ENCODE measurements around the gene UCK1. TPM values are rescaled to one million over a fixed set of nuclear protein-coding genes. Genes with fewer than 3 reads are reported as not detected.

Gene UCK1
- total and polyA plus RNA-seq, 2 of the 8 experiments (the other 6 are each of a cell fraction or from before 2014, with no cell fraction given): 35.1 to 42.0 TPM

DNA sequence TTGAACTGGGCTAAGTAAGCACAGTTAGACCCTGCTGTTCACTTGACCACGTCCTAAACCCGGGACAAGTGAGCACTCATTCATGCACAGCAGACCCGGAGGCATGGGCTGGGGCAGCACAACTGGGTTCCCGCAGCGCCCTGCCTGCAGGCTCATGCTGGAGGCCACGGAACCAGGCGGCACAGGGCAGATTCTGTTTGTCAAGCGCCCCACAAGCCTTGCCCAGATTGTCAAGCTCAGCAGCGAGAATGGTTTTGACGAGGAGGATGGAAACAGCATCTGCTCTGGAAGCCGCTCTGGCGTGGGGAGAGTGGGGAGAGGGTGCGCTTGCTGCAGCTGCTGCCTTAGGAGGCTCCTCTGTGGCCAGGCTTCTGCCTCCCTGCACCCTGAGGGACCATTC lies 47.0 kb upstream of the UCK1 start:
- H4K20me1 ChIP-seq (replicated peaks in 1 of 2; ENCODE audit: control insufficient read depth in 1 of 2, insufficient read depth in 2 of 2, low read length in 2 of 2): peaks cover 0 to 7% of the 10 kb centered on the region in 2 experiments
- no peak overlapping the region for H4K91ac ChIP-seq (replicated peaks; ENCODE audit: insufficient read length, low read length)
- 0 out of 2 replicates have a peak overlapping the region, but pooled peaks have one; percentile 35 for H2BK5ac ChIP-seq (ENCODE audit: low read depth, low read length)
- no peaks in the 10 kb centered on the region for H3K79me2 ChIP-seq (ENCODE audit: control insufficient read depth in 1 of 2, insufficient read depth in 2 of 2, low read length in 2 of 2)
- no peak overlapping the region for H2AK5ac ChIP-seq (ENCODE audit: low read depth, low read length)
- H3K23me2 ChIP-seq (ENCODE audit: low read depth, low read length): no peaks in the 10 kb centered on the region
- ChIA-PET POLR2A (ENCODE audit: partially characterized antibody) (no interaction called here), CTCF (ENCODE audit: partially characterized antibody) (interaction anchor here (0.8 to 2.7 kb wide), 8 partner anchors 11 to 177 kb away, joined by 3 to 10 read pairs (median 3); no protein-coding TSS in a partner anchor)
- 95% methylated on average over 13 of the region's 13 CpGs; no CpG with 5 or more reads in 1 of the 2 experiments for WGBS, 2 experiments (ENCODE audit: extremely low coverage in 1 of 2, insufficient coverage in 1 of 2, insufficient read length in 1 of 2, insufficient replicate concordance in 2 of 2, low coverage in 1 of 2, low lambda C conversion rate in 2 of 2, missing lambda C conversion rate in 1 of 2)
- H3K36me3 ChIP-seq (ENCODE audit: control insufficient read depth in 2 of 4, insufficient read depth in 4 of 4, low read length in 3 of 4): peaks cover 0 to 6% (median 2%) of the 10 kb centered on the region in 4 experiments; a peak in 3 of 8 replicates
- no peak overlapping the region for H2BK20ac ChIP-seq (ENCODE audit: low read length)
- no peak overlapping the region for H3K18ac ChIP-seq (ENCODE audit: extremely low read depth, low read length)
- H2BK12ac ChIP-seq (ENCODE audit: low read depth, low read length): no peak overlapping the region
- H4K8ac ChIP-seq (ENCODE audit: extremely low read depth, insufficient read depth, low read length): no peak overlapping the region
- no peak overlapping the region for H2AFZ ChIP-seq (ENCODE audit: low read length)
- no peak overlapping the region for H3K4ac ChIP-seq (replicated peaks; ENCODE audit: insufficient read length, low read depth, low read length)
- no peak overlapping the region for H4K5ac ChIP-seq (ENCODE audit: insufficient read length, low read depth, low read length)
- no peak overlapping the region for H3K4me3 ChIP-seq (ENCODE audit: extremely low read depth in 1 of 4, insufficient read depth in 2 of 4, low read depth in 3 of 4, low read length in 4 of 4)
- H3K4me2 ChIP-seq (ENCODE audit: insufficient read depth in 1 of 2, low read depth in 2 of 2, low read length in 2 of 2): no peak overlapping the region
- no peak for DNase-seq (ENCODE audit: low read depth in 1 of 2, low spot score in 2 of 2)
- no peak overlapping the region for H3K27ac ChIP-seq (ENCODE audit: low read depth, low read length)
- H3K14ac ChIP-seq (ENCODE audit: insufficient read length): no peak overlapping the region
- TF ChIP-seq, protein P1, sequence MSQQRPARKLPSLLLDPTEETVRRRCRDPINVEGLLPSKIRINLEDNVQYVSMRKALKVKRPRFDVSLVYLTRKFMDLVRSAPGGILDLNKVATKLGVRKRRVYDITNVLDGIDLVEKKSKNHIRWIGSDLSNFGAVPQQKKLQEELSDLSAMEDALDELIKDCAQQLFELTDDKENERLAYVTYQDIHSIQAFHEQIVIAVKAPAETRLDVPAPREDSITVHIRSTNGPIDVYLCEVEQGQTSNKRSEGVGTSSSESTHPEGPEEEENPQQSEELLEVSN (IDR thresholded peaks at IDR 0.05): no peak
- TF ChIP-seq TCF12 (IDR thresholded peaks at IDR 0.05; ENCODE audit: low read depth, low read length): no peak
- no peak for TF ChIP-seq SRF (IDR thresholded peaks at IDR 0.05; ENCODE audit: low read depth, low read length)
- TF ChIP-seq GTF2F1 (IDR thresholded peaks at IDR 0.05; ENCODE audit: borderline replicate concordance, low read depth, low read length): no peak
- no peak for TF ChIP-seq RXRA (IDR thresholded peaks at IDR 0.05; ENCODE audit: insufficient read depth, low read depth, low read length)
- no peak for TF ChIP-seq EZH2 (IDR thresholded peaks at IDR 0.05; ENCODE audit: low read depth, low read length, severe bottlenecking)
- no peaks in the 10 kb centered on the region for H3K27me3 ChIP-seq (replicated peaks in 1 of 4; ENCODE audit: control insufficient read depth in 3 of 4, extremely low read depth in 1 of 4, insufficient read depth in 3 of 4, low read length in 3 of 4)
- H3K4me1 ChIP-seq (replicated peaks in 1 of 4; ENCODE audit: control insufficient read depth in 3 of 4, insufficient read depth in 4 of 4, low read length in 3 of 4): no peaks in the 10 kb centered on the region; a peak in 1 of 7 replicates
- H2BK120ac ChIP-seq (replicated peaks; ENCODE audit: low read depth, low read length): no peak overlapping the region
- FAIRE-seq: no peak
- H3K9me3 ChIP-seq (ENCODE audit: insufficient read depth in 2 of 2, low read depth in 1 of 2, low read length in 1 of 2): no peaks in the 10 kb centered on the region
- H3K9ac ChIP-seq (replicated peaks in 1 of 4; ENCODE audit: extremely low read depth in 1 of 4, low read depth in 3 of 4, low read length in 3 of 4): no peak overlapping the region
- H3K23ac ChIP-seq (ENCODE audit: insufficient read length): no peak overlapping the region
- H3K79me1 ChIP-seq (ENCODE audit: low read depth, low read length): no peaks in the 10 kb centered on the region
- no peak overlapping the region for H2BK15ac ChIP-seq (ENCODE audit: low read length)
- H3K56ac ChIP-seq (replicated peaks; ENCODE audit: insufficient read length, low read depth, low read length): no peak overlapping the region

All from H1 (cell line).